DND-41 (cell line): ENCODE results near the gene JAKMIP1.

Experiments used
- EZH2 ChIP-seq: IDR thresholded peaks from 3 replicates; pipeline ENCODE4 v1.6.1; 2012; ENCODE audit warnings: borderline replicate concordance, low read depth, mild to moderate bottlenecking, moderate library complexity, low read length, inconsistent platforms; ENCODE audit not compliant: severe bottlenecking
- TF ChIP-seq, protein P1 (sequence below): IDR thresholded peaks from 2 replicates; pipeline ENCODE4 v1.5.1; 2012; ENCODE audit warnings: borderline replicate concordance, low read length, moderate library complexity, mild to moderate bottlenecking; ENCODE audit not compliant: poor library complexity, severe bottlenecking; ENCODE audit errors: extremely low read depth

DNA sequence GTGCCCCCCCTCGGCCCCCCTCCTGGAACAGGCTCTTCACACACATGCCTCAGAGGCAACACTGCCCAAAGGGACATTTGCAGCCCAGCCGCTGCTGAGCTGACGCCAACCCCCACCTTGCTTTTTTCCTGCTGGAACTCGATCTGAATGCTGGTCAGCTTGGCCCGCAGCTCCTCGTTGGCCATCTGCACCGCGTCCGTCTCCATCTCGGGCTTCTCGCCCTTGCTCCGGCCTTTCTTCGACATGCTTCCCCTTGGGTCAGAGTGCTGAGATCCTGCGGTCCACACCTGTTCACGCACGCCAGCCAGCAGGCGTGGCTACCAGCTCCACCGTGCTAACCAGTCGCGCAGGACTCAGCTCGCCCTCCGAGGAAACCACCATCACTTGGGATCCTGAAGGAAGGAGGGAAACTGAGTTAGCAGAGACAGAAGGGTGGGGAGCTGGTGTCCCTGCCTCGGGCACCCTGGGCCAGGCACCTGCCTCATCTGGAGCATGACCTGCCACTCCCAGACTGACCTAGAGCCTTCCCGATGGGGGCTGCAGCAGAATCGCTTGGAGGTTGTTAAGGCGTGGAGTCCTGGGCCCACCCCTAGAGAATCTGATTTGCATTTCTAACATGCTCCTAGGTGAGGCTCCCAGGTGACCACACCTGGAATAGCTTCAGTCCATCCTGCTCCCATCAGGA, 87.6 kb downstream of the JAKMIP1 start:
- TF ChIP-seq, protein P1, sequence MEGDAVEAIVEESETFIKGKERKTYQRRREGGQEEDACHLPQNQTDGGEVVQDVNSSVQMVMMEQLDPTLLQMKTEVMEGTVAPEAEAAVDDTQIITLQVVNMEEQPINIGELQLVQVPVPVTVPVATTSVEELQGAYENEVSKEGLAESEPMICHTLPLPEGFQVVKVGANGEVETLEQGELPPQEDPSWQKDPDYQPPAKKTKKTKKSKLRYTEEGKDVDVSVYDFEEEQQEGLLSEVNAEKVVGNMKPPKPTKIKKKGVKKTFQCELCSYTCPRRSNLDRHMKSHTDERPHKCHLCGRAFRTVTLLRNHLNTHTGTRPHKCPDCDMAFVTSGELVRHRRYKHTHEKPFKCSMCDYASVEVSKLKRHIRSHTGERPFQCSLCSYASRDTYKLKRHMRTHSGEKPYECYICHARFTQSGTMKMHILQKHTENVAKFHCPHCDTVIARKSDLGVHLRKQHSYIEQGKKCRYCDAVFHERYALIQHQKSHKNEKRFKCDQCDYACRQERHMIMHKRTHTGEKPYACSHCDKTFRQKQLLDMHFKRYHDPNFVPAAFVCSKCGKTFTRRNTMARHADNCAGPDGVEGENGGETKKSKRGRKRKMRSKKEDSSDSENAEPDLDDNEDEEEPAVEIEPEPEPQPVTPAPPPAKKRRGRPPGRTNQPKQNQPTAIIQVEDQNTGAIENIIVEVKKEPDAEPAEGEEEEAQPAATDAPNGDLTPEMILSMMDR, result no peak
- TF ChIP-seq EZH2, result no peak
